CD4-positive, alpha-beta T cell treated with Interferon gamma for 1 hour (primary cell): ENCODE measurements around the gene PDE4B.
"Not testable (repeated sequence)": the region's sequence is repeated elsewhere in the genome, so short reads cannot be mapped to it uniquely, and the experiment has no call there.

Experiments used
- DNase-seq: peaks from one replicate; pipeline ENCODE4 v3.0.0-alpha.2; 2020

Gene PDE4B

GRCh38 chr1:66069976-66070876 lies 277.5 kb downstream of the PDE4B start:
- DNase-seq = no peak

- no peak for DNase-seq
These were observed 280.7 kb downstream of the PDE4B start for GRCh38 chr1:66073388-66073787.

GRCh38 chr1:66074147-66074546 lies 281.5 kb downstream of the PDE4B start:
- no peak for DNase-seq

- DNase-seq = no peak
These were observed 285.7 kb downstream of the PDE4B start for GRCh38 chr1:66078412-66078811.

GRCh38 chr1:66083003-66083402 lies 290.3 kb downstream of the PDE4B start:
- DNase-seq = no peak

- no peak for DNase-seq
These were observed 291.7 kb downstream of the PDE4B start for GRCh38 chr1:66084442-66084841.

GRCh38 chr1:66085600-66085999 lies 292.9 kb downstream of the PDE4B start:
- DNase-seq = no peak

GRCh38 chr1:66088787-66089186 lies 296.1 kb downstream of the PDE4B start:
- DNase-seq = no peak

GRCh38 chr1:66090859-66091457 lies 298.3 kb downstream of the PDE4B start:
- DNase-seq = no peak

GRCh38 chr1:66095190-66095589 lies 302.5 kb downstream of the PDE4B start:
- no peak for DNase-seq

- DNase-seq = not testable (repeated sequence)
These were observed 308.3 kb downstream of the PDE4B start for GRCh38 chr1:66100959-66101358.

GRCh38 chr1:66104076-66104475 lies 311.4 kb downstream of the PDE4B start:
- DNase-seq = not testable (repeated sequence)

- DNase-seq = no peak
These were observed 315.9 kb downstream of the PDE4B start for GRCh38 chr1:66108624-66109023.

- DNase-seq = no peak
These were observed 320.2 kb downstream of the PDE4B start for GRCh38 chr1:66112744-66113400.

- DNase-seq = no peak
These were observed 326.5 kb downstream of the PDE4B start for GRCh38 chr1:66119148-66119547.

- DNase-seq = no peak
These were observed 332.0 kb downstream of the PDE4B start for GRCh38 chr1:66124670-66125069.

GRCh38 chr1:66128641-66129040 lies 335.9 kb downstream of the PDE4B start:
- not testable (repeated sequence) for DNase-seq

GRCh38 chr1:66132324-66132723 lies 339.6 kb downstream of the PDE4B start:
- no peak for DNase-seq

GRCh38 chr1:66134004-66134403 lies 341.3 kb downstream of the PDE4B start:
- no peak for DNase-seq

- no peak for DNase-seq
These were observed 342.5 kb downstream of the PDE4B start for GRCh38 chr1:66135161-66135560.

GRCh38 chr1:66136423-66136822 lies 343.7 kb downstream of the PDE4B start:
- not testable (repeated sequence) for DNase-seq

GRCh38 chr1:66137235-66137634 lies 344.5 kb downstream of the PDE4B start:
- DNase-seq = no peak

- no peak for DNase-seq
These were observed 345.9 kb downstream of the PDE4B start for GRCh38 chr1:66138613-66139012.

GRCh38 chr1:66140072-66140471 lies 347.4 kb downstream of the PDE4B start:
- no peak for DNase-seq
